Stimulated activated CD8-positive, alpha-beta memory T cell treated with anti-CD3 and anti-CD28 coated beads, Interleukin-15, amount 100 ng/mL, for 1 hour (primary cell): ENCODE measurements around the gene SLC39A10.
"Not testable (repeated sequence)": the region's sequence is repeated elsewhere in the genome, so short reads cannot be mapped to it uniquely, and the experiment has no call there.

Experiments
- DNase-seq: peaks from one replicate; pipeline ENCODE4 v3.0.0-alpha.2; 2020; ENCODE audit warnings: low read depth

SLC39A10 gene, protein sequence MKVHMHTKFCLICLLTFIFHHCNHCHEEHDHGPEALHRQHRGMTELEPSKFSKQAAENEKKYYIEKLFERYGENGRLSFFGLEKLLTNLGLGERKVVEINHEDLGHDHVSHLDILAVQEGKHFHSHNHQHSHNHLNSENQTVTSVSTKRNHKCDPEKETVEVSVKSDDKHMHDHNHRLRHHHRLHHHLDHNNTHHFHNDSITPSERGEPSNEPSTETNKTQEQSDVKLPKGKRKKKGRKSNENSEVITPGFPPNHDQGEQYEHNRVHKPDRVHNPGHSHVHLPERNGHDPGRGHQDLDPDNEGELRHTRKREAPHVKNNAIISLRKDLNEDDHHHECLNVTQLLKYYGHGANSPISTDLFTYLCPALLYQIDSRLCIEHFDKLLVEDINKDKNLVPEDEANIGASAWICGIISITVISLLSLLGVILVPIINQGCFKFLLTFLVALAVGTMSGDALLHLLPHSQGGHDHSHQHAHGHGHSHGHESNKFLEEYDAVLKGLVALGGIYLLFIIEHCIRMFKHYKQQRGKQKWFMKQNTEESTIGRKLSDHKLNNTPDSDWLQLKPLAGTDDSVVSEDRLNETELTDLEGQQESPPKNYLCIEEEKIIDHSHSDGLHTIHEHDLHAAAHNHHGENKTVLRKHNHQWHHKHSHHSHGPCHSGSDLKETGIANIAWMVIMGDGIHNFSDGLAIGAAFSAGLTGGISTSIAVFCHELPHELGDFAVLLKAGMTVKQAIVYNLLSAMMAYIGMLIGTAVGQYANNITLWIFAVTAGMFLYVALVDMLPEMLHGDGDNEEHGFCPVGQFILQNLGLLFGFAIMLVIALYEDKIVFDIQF

DNA sequence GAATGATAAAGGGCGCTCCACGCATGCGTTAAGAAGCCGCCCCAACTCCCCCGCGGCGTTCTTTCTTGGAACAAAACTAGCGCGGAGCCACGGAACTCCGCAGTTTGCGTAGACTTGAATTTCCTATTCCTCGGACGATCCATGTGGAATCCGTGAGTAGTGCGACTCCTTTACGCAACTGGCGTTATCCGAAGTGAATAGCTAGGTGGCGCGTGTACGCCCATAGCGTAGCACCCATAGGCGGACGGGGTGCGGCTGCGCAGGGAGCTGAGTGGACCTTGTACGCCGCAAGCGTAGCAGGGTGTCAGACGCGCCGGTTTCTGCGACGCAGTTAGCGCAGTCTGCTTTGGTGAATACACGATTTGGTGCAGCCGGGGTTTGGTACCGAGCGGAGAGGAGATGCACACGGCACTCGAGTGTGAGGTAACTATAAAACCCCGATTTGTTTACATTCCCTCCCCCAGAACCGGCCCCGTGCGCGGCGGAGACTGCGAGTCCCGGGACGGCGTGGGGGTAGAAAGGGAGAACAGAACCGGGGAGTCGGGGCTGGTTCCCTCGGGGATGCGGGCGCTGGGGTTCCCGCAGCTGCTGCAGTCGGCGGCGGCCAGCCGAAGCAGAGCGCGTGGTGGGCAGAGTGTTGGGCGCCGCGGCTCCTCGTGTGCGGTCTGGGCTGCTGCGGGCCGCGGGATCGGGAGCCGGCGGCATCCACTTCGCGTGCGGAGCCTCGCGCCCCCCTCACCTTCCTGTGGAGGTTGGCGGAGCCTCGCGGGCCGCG, at the start of gene SLC39A10:
Gene SLC39A10 (plus strand): TSS at position 368 of the 775 bp plus-strand sequence. CDS start 22,817 bp downstream, outside the sequence.
- peak; percentile 96 for DNase-seq

DNA sequence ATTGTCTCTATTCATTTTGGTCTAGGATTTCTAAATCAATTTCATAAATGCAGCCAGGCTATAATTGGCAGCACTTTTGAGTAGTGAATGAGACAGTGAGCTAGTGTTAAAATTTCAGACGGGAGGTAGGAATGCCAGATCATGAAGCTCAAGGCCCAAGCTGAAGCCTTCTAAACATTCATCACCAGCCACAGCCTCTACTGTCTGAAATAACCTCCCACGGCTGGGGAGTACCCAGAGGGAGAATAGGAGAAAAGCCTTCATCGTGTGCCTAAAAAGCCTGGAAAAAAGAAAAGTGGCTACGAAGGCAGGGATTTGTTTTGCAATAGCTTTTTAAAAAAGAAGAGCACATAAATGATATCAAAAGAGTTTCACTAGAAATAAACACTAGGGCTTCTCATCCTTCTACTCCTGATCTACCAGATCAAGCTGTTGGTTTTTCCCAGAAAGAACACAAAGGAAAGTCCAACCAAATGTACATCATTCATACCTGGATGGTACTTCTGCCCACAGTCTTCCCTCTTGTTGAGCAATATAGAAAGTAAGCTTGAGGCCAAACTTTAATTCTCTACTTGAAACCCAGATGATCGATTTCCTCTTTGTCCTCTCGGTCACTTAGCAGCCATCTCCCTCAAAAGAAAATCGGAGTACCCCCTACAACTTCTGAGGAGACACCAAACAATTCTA, 48.1 kb upstream of the SLC39A10 start:
- no peak for DNase-seq

DNA sequence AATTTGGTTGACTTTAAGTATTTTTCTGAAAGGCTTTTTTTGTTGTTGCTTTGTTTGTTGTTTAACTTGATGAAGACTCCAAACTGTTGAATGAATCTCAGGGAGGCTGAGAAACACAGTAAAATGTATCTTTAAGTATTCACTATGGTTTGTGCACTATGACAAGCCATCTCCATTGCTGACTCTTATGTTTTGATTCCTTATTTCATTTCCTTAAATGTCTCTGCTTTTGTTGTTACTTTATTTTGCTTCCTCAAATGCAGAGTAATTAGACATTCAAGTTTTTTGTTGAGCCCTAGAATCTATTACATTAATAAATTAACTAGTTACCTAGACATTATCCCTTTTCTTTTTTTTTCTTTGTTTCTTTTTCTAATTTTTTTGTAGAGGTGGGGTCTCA, 46.3 kb upstream of the SLC39A10 start:
- DNase-seq, result no peak

DNA sequence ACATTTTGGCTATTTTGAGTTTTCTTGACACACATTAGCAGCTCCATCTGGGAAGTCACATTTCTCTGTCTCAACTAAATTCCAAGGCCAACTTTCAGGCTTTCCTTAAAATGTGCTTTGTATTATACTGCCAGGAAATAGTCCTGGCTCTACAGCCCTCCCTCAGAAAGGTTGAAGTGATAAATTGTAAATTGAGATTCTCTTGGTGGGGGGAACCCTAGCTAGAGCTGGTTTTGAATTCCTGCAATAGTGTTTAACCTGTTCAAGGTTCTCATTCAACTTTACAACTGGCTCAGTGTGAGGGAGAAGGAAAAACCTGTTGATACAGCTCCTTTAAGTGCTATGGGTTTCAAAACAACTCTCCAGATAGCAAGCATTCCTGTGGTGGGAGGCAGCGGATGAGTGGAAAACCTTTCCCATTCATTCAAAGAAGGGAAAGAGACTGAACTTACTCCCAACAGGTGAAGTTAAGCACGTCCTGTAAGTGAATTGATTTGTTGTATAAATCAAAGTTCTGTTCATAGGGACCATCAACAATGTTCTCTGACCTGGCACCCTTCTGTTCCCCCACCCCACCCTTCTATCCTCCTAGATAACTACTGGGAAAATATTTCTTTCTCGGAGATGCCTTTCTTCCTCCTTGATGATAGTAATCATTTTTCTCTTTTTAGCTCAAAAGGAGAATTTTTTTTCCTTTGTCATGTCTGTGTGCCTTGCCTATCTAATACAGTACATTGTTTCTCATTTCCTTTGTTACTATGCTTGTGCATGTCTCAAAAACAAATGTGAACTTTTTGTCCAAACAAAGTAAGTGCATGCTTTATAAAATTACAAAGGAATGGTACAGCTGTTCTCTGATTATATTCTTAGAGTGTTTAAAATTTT, 44.2 kb upstream of the SLC39A10 start:
- no peak for DNase-seq

DNA sequence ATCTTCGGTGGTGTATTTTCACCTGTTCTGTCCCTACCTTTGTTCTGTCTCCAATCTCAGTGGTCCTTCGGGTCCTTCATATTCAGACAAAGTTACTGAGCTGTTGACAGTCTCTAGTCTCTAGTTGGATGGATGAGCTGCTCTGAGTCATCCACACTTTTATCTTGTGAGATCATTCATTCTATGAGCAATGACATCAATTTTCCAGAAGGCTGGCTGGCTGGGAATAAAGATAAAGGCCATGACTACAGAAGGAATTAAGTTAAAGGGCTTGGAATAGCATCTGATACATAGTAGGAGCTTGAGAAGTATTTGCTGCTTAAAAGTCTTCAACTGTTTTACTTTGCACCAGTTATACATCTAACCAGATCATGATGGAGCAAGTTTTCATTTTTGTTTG, 43.1 kb upstream of the SLC39A10 start:
- no peak for DNase-seq

DNA sequence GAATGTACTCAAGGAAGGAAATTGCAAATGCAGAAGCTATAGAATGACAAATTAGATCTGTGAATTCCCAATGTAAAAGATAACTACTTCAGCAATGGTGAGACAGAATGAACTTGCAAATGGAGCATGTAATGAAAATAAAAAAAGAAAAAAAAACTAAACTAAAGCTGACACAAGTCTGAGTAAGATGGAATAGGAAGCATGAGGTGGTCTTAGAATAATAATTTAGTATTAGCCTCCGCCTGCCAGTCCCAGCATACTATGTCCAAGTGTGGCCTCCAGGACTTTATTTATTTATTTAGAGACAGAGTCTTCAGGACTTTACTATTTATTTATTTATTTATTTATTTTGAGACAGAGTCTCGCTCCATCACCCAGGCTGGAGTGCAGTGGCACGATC, 37.4 kb upstream of the SLC39A10 start:
- DNase-seq, result no peak

DNA sequence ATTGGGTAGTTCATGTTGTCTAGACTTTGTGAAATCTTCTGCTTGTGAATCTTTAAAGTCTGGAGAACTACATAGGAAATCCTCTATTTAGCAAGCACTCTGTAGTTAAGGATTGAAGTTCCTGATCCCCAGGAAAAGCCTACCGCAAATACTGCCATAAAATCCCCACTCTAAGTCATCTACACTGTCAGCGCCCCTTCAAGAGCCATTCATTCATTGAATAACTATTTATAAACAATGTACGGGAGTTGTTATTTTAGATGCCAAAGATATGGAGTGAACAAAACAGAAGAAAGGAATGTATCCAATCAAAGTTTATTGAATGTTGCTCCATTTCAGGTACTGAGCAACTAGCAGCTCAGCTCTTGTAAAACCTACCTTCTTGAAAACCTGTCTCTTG, 36.5 kb upstream of the SLC39A10 start:
- no peak for DNase-seq

DNA sequence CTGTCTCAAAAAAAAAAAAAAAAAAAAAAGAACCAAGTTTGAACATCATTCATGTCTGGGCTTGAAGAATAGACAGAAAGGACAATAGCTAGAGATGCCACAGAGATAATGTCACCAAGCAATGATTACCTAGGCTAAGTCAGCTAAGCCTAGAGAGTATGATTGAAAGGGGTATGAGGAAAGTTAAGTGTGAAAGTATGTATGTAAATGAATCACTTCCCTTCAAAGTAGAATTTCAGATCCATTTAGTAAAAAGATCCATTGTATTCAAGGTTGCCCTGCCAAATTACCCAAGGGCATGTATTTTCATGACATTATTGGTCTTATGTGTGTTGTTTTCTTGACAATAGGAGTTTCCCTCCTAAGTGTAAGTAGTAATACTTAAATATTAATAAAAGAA, 34.1 kb upstream of the SLC39A10 start:
- no peak for DNase-seq

DNA sequence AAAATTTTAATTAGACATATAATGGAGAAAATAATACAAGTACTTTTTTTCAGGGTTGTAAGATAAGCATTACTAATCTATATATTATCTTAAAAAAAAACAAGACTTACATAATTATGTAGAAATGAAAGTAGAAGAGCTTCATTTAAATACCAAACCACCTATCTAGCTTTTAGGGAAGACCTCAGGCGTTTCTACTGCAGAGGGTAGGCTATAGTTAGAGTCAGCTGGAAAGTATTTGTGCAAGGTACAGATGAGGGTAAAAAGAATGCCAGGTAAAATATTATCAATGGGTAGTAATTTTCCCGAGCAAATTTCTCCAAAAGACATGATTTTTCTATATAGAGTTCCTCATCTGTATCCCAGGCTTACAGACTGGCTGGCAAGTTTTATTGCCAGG, 30.5 kb upstream of the SLC39A10 start:
- no peak for DNase-seq

DNA sequence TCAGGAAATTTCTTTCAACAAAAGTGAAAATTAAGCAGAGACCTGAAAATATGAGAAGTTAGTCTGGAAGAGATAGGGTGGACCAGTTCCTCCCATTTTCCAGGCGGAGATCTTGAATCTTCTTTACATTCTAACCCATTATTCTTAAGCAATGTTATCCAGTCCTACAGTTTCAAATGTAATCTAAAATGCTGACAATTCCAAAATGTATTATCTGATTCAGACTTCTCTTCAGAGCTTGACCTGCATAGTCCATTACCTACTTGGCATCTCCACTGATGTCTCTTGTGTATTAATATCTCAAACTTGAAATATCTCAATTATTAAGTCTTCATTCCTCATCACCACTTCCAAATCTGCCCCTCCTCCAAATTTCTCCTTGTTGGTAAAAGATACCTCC, 28.4 kb upstream of the SLC39A10 start:
- DNase-seq, result no peak

DNA sequence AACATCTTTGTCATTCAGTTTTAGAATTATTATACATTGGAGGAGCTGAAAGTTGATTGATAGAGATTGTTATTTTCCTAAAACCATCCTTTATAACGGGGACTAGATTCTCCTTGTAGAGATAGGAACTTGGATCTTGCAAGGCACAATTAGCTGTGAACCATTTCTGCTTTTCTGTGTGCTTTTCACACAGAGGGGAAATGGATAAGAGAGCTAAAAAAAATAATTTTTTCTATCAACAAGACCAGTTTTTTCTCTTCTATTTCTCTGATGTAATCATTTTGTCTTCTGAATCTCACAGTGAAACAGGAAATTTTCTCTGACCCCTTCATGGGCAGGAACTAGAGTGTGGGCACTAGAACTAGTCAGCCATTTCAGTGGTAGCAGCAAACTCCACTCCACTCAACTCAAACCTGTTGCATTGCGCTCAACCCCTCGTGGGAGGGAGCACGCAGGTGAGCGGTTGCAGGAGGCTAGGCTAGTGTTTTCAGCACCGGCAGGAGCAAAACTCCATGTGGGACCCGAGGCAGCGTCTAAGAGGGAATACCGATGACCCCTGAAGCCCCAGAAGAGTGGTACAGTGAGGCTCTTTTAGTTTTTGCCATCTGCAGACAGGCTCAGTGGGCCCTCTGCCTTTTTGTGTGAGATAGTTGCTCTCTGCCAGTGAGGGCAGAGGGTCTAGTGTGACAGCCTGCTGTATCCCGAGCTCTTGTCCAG, 24.0 kb upstream of the SLC39A10 start:
- DNase-seq, result no peak

DNA sequence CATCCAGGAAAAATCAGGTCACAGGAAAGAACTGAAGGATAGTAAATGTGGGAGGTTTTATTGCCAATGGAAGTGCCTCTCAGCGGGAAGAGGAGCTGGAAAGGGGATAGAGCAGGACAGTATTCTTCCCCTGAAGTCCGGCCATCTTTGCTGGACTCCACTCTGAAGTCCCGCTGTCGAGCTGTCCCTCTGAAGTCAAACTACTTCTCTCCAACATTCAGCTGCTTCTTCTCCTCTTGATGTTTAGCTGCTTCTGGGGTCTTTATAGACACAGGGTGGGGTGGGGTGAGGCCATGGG, 23.5 kb upstream of the SLC39A10 start:
- DNase-seq, result no peak

DNA sequence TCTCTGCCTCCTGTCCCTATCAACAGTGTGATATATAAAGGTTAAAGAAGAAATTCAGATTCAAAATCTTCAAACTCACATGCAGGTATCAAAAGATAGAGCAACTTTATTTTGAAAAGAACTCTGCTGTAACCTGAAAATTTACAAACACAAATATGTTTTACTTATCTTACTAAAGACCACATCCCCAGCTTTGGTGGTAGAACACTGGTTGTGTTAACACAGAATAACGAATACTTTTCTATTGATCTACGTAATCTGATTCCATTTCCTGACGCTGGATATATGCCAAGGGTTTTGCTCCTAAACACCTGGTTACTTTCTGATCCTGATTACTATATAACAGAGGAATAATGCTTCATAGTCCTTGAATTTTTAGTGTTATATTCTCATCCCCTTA, 23.1 kb upstream of the SLC39A10 start:
- no peak for DNase-seq

DNA sequence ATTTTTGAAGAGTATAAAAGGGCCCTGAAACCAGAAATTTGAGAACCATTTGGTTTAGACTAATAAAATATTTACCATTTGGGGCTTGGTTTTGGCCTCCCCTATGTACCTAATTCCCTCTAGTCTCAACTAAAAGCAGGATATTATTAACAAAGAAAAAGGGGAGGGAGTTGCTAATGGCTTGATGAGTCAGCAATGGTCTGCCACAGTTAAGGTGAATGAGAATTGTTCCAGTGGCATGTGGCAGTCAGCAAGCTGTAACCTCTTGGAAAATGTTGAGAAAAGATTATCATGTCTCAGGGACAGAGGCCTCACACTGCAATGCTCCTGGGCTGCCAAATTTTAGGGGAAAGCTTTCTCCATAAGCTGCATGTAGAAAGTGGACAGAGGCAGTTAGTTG, 20.1 kb upstream of the SLC39A10 start:
- DNase-seq, result no peak

DNA sequence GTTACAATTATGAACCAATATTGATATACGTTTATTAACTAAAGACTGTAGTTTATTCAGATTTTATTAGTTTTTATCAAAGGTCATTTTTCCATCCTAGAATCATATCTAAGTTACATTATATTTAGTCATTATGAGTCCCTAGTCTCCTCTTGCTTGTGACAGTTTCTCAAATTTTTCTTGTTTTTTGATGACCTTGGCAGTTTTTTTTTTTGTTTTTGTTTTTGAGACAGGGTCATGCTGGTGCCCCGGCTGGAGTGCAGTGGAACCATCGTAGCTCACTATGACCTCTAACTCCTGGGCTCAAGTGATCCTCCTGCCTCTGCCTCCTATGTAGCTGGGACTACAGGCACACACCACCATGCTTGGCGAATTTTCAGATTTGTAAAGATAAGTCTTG, 18.3 kb upstream of the SLC39A10 start:
- DNase-seq, result no peak

DNA sequence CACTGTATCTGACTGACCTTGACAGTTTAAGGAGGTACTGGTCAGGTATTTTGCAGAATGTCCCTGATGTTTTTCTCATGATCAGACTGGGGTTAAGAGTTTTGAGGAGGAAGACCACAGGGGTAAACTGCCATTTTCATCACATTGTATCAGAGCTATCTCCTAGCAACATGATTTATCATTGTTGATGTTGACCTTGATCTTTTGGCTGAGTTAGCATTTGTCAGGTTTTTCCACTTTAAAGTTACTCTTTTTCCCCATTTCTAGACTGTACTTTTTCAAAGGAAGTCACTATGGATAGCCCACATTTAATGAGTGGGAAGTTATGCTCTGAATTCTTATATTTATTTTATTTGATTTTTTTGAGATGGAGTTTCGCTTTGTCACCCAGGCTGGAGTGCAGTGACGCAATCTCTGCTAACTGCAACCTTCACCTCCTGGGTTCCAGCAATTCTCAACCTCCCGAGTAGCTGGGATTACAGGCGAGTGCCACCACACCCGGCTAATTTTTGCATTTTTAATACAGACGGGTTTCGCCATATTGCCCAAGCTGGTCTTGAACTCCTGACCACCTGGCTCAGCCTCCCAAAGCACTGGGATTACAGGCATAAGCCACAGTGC, 17.7 kb upstream of the SLC39A10 start:
- DNase-seq, result no peak

DNA sequence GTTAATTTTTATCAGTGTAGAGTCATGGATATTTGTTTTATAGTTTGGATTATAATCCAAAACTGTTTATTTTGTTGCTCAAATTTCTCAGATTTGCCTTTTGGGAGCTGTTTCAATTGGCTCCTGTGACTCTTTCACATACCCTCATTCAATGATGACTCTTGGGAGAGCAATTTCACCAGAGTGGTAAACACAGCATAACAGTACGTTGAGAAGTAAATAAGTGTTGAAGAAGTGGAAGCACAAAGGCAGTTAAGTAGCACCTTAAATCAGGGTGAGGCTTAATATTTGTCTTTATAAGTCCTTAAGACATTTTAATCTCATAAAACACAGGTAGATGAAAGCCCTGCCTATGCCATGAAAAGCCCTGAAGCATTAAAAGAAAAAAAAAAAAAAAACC, 17.1 kb upstream of the SLC39A10 start:
- DNase-seq, result no peak

DNA sequence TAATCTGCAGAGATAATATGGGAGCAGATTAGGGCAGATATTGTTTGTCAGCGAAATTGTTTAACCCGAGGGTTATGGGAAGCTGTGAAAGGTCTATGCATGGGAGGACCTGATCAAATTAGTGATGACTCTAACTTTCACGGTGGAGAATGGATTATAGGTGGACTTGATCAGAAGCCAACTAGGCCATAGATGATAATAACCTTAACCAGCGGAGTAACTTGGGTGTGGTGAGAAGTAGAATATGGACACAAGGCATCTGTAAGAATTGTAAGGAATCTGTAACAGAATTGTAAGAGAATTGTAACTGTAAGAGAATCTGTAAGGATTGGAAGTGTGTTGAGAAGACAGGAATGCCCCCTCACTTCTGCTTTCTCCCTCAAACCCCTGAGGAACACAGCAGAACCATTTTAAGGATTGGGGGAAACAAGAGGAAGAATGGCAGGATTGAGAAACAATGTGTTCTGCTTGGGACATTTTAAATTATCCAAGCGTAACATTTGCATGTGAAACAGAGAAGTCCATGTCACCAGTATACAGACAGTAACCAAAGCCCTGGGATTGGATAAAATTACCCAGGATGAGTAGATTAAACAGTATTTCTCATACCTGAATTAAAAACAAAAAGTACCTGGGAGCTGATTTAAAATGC, 14.9 kb upstream of the SLC39A10 start:
- no peak for DNase-seq

DNA sequence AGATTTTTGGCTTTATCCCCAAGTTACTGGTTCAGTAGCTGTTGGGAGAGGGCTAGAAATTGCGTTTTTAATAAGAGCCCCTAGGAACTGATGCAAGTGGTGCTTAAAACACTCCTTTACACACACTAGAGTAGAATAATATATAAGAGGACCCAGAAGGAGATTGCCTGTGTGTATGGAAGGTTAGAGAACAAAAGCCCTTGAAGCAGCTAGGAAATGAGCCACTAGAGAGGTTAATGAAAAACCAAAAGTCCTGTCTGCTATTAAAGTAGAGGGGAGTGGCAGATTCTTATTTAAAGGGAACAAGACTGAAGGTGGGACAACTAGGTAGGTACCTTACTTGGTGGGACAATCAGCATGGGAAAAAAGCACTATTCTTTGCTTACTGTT, 14.4 kb upstream of the SLC39A10 start:
- DNase-seq, result no peak

DNA sequence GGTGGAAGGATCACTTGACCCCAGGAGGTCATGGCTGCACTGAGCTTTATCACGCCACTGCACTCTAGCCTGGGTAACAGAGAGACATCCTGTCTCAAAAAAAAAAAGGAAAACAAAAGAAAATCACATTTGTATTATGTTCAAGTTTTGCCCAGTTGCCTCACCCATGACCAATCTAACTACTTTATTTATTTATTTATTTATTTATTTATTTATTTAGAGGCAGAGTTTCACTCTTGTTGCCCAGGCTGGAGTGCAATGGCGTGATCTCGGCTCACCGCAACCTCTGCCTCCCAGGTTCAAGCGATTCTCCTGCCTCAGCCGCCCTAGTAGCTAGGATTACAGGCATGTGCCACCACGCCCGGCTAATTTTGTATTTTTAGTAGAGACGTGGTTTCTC, 12.3 kb upstream of the SLC39A10 start:
- not testable (repeated sequence) for DNase-seq
